Colon (tissue), 2 donors: ENCODE measurements around the gene EPB41L4A.

ENCODE experiments used
- FAIRE-seq: peaks from 2 replicates; lab custom pipeline; 2012; peaks lifted over from hg19 to GRCh38; lab: Jason Lieb, UNC
- donor health status: control.
- donor health status: control.

EPB41L4A gene

GRCh38 chr5:112154940-112155686 is 264.0 kb downstream of the EPB41L4A start:
- no peak for FAIRE-seq

- no peak for FAIRE-seq
Measured at GRCh38 chr5:112149727-112150126, 269.4 kb downstream of the EPB41L4A start.

DNA sequence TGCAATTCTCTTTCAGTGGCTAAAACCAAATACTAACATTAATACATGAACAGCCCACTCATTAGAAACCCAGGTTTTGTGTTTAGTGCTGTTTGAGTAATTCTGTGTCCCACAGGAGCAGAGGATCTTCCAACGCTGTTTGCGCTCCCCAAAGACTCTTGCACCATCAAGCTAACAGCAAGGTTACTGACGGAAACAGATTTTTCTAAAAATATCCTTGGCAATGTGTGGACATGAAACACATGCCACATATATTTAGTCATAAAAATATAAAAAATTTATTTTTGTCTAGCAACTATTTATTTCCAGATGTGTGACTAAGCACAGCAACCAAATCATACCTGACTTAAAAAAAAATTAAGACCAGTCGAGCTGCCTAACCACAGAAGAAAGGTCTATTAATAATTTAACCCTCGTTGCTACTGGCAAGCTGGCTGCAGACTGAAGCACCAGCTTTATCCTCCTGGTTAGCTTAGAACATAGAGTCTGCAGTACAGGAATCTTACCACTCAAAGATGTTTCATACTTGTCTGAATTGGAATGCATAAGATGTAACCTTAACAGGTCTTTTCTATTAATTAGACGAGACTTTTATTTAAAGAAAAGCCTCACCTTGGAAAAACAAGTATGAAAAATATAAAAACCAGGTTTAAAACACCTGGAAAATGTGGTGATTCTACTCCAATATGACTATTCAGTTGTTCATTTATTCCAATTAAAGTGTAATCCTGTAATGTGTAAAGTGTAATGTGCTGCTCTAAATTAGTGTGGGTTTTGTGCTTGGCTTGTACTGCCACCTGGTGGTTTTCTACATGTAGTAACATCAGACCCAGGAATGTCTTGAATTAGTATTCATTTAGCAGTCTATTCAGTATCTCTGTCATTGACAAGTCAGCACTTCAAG is 272.5 kb downstream of the EPB41L4A start:
- peak; percentile 74 for FAIRE-seq

DNA sequence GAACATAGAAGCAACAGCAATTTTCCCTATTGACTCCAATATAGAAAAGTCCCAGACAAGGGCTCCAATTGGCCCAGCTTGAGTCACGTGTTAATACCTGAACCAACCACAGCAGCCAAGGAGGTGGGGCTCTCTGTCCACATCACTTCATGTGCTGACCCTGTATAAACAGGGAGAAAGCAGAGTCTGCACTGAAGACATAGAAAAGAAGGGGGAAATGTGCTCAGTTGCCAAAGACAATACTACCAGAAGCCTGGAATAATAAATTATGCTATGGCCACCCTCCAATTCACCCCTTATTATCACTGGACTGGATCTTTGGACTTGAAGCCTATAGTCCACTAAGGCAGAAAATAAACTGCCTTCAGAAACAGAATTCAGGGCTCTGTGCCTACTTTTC is 275.4 kb downstream of the EPB41L4A start:
- no peak for FAIRE-seq

DNA sequence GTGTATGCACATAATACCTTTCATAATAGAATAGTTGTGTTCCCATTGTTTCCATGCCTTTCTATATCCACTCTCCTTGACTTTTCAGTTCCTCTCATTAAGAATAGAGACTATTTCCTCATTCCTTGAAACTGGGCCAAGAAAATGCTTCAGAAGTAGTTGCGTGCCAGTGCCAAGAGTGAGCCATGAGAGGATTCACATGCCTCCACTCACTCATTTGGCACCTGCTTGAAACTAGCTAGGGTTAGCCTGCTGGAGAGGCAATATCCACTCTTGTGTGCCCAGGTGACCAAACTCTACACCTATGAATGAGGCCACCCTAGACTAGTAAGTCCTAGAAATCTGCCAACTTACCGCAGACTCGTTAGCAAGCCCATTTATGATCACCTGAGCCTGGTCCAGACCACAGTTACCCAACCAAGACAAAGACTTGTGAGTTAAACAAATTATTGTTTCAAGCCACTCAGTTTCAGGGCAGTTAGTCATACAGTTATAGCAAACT is 276.3 kb downstream of the EPB41L4A start:
- FAIRE-seq: no peak

DNA sequence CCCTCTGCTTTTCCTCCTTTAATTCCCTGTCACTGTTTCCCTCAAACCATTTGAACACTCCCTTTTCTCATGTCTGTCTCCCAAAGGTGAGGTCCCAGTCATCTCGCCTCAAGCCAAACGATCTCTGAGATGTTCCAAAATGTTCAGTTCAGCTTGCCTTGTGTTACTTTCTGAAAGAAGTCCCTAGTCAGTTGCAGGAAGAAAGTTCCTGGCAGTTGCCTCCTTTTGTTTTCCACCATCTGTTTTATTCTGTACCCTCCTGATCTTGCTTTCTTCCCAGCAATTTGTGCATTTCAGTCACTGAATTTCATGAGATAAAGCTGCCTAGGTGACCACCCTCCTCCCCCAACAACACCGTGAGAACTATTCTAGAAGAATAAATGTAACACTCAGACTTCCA is 277.5 kb downstream of the EPB41L4A start:
- no peak for FAIRE-seq

DNA sequence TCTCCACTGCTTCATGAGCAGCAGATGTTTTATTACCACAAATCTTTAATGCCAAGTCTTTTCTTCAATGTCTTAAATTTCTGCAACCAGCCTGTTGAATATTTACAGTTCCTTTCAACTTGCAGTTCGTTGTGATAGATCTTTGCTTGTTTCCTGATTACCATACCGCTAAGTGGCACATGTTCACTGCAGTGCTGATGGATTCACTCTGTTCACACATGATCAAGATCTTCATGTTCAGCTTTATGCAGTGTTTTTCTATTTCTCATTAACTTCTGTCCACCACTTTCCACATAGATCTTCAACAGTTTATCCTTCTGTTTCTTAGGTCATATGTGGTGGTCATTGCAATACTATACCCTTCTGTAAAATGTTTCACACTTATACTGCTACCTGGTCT is 280.6 kb downstream of the EPB41L4A start:
- FAIRE-seq: no peak

GRCh38 chr5:112136773-112137172 is 282.3 kb downstream of the EPB41L4A start:
- no peak for FAIRE-seq

- FAIRE-seq: no peak
Measured at GRCh38 chr5:112127861-112128260, 291.2 kb downstream of the EPB41L4A start.

- FAIRE-seq: no peak
Measured at GRCh38 chr5:112126982-112127381, 292.1 kb downstream of the EPB41L4A start.

GRCh38 chr5:112125903-112126302 is 293.2 kb downstream of the EPB41L4A start:
- FAIRE-seq: no peak

DNA sequence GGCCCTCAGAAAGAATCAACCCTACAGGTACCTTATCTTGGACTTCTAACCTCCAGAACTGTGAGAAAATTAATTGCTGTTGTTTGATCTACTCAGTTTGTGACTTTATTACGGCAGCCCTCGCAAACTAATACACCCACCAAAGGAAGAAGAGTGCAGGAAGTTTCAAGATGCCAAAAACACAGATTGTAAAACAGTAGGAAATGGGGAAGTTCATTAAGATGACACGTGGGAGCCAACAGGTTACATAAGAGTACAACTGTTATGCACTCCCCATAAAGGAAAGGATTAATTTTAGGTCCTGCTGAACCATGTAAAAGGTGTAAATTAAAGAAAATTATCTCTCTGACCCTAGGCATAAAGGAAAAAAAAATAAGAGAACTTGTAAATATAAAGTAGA is 294.3 kb downstream of the EPB41L4A start:
- FAIRE-seq: no peak

GRCh38 chr5:112123086-112123485 is 296.0 kb downstream of the EPB41L4A start:
- FAIRE-seq: no peak

- no peak for FAIRE-seq
Measured at GRCh38 chr5:112122353-112122752, 296.7 kb downstream of the EPB41L4A start.

GRCh38 chr5:112121258-112121657 is 297.8 kb downstream of the EPB41L4A start:
- no peak for FAIRE-seq

GRCh38 chr5:112119969-112120368 is 299.1 kb downstream of the EPB41L4A start:
- no peak for FAIRE-seq

DNA sequence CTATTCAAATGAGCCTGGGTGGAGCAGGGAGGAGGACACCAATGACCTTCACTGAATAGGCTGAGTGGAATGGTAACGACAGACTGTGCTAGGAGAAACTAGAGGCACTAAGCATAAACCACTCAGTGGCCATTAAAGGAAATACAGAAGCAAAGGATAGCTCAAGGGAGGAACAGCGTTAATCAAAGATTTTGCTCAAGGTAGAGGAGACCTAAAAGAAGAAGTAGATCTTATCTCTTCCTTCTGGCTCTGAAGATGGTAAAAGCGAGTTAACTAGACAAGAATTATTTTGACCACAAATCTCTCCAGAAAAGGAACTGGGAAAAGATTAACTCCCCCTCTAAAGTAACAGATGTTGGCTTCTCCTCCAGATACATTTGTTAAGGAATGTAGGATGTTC is 299.6 kb downstream of the EPB41L4A start:
- no peak for FAIRE-seq

DNA sequence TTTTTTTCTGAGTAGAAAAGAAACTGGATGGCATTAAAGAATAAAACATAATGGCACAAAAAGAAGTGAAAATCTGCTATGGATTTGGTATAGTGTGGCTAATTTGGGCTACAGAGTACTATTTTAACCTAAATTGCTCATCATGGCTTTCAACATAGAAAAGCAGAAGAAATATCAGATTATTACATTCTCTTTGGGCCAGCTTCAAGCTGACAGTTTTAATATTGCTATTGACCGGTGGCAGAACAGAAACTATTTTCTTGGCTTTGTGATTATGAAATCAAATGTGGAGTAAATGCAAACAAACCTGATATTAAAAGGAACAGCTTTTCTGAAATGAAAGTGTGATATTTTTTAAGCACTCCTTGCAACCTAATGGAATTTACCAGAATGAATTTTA is 301.5 kb downstream of the EPB41L4A start:
- FAIRE-seq: no peak

- no peak for FAIRE-seq
Measured at GRCh38 chr5:112116371-112116770, 302.7 kb downstream of the EPB41L4A start.

GRCh38 chr5:112113565-112113964 is 305.5 kb downstream of the EPB41L4A start:
- FAIRE-seq: no peak
